NCI-H460 (cell line): ENCODE measurements around the gene ASB1. TPM values are rescaled to one million over a fixed set of nuclear protein-coding genes. Genes with fewer than 3 reads are reported as not detected.

ENCODE experiments used
- DNase-seq: peaks from one replicate; pipeline ENCODE4 v3.0.0-alpha.2; 2016; ENCODE audit warnings: low read depth; ENCODE audit errors: extremely low read depth
- polyA plus RNA-seq: library from polyadenylated mRNA; depleted of rRNA; stranded (reverse); fragments of >200 nt; gene quantifications from 2 replicates; pipeline ENCODE4 v1.2.3, GENCODE V29; 2014; cell fraction: nucleus; rRNA removed
- total RNA-seq: library from RNA; depleted of rRNA; stranded (reverse); fragments of >200 nt; shearing (Covaris generic); gene quantifications from 2 replicates; pipeline ENCODE4 v1.2.3, GENCODE V29; 2014; rRNA removed

The ASB1 gene, protein sequence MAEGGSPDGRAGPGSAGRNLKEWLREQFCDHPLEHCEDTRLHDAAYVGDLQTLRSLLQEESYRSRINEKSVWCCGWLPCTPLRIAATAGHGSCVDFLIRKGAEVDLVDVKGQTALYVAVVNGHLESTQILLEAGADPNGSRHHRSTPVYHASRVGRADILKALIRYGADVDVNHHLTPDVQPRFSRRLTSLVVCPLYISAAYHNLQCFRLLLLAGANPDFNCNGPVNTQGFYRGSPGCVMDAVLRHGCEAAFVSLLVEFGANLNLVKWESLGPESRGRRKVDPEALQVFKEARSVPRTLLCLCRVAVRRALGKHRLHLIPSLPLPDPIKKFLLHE
- 36.7 and 40.4 TPM in 2 replicates for total RNA-seq
- polyA plus RNA-seq = 37.6 and 41.0 TPM in 2 replicates

DNA sequence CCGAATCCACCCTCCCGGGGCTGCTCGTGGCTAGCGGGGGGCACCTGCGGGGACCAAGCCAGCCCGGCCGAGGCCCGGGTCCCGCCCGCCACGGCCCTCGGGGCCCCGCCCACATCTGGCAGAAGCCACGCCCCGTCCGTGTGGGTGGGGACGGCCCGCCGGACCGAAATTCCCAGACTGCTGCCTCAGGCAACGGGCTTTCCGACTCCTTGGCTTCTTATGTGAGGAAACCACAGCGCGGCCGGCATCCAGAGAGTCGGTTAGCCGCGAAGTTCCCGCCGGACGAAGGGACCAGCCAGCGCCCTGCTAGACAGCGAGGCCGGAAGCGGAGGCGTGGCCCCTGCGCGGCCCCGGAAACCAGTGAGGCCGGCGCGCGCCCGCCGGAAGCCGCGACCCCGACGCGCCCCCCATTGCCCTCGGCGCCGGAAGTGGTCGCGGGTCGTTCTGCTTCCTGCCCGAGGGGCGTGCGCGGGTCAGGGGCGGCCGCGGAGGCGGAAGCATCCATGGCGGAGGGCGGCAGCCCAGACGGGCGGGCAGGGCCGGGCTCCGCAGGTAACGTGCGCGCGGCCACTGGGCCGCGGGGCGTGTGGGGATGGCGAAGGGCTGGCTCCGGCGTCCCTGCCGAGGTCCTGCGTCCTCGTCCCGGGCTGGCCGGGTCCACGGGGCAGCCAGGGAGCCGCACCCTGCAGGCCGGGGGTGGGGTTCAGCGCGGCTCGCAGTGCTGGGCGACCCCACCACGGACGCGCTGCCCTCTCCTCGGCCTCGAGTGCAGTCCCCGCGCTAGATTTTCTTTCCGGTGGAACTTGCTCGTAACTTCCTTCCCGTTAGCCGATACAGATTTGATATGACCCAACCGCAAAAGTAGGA lies at the start of gene ASB1:
Gene ASB1 (plus strand): TSS at position 360 of the 867 bp plus-strand sequence. CDS start 144 bp downstream, at position 504.
- peak; percentile 70 for DNase-seq

DNA sequence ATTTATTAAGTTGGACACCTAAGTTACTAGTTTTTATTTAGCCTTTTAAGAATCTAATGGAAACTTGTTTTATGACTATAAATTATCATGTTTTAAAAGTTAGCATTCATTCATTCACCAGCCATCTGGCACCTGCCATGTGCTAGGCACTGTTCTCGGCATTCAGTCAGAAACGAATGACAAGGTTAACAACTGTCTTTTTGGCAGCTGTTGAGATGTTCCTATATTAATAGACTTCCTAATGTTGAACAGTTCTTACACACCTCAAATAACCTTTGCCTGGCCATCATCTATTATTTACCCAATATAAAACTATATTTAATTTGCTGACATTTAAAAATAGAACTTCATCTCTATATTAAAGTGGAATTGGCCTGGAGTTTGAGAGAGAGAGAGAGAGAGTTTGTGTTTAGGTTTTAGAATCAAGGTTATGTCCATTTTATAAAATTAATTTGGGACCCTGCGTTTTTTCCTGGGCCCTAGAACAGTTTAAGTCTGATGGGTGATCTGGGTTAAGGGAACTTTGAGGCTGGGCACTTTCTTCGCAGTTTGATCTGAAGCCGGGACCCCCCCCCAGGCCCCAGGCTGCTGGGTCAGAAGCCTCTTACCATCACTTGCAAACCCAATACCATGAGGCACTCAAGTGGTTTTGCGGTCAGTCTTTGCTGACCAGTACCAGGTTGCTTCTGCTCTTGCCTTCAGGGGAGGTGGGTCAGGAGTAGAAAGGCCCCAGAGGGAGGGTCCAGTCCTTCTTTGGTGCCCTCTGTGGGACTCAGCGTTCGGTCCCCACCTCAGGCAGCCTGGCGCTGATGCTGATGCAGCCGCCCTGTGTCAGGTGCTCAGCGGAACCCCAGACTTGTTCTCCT lies 48.3 kb upstream of the ASB1 start:
- no peak for DNase-seq

DNA sequence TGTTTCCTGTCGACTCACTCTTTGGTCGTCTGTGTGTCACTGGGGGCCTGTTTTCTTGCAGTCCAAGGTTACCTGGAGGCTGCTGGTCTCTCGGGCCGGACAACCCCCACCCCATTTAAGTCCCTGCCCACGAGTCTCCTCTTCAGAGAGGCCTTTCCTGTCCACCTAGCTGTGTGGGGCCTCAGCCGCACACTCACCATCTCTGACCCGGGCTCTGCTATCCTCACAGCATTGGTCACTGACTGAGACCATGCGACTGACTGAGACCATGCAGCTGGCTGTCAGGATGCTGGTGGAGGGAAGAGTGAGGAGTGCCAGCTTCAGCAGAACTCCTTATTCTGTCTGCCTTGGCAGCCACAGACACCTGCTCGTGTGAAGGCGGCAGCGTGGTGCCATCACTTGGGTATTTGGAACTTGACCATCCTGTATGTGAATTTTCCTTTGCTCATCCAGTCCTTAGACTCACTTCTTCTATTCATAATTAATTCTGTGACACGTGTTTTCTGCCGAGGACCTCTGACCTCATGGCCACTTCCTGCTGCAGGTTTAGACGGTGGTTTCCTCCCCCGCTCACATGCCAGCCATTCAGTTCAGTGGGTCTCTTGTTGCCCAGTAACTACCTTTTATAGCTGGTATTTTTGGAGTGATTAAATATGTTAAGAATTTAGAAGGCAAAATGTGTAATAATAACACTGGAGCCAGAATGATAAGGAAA lies 47.5 kb upstream of the ASB1 start:
- no peak for DNase-seq

DNA sequence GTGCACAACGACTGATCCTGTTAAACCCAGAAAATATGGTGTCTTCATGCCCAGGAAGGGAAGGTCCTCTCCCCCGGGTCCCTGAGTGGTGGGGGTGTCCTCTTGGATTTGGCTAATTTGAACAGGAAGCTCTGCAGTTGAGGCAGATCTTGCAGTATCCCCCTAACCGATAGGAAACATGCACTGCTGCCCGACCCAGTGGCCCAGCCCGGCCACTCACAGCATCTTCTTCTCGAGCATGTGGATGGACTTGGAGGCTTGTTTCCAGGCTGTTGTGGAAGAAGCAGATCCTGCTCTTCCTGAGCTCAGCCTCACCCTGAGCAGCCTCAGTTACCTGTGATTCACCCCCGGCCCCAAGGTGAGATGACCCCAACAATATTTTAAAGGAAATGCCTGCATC lies 46.4 kb upstream of the ASB1 start:
- DNase-seq = no peak

DNA sequence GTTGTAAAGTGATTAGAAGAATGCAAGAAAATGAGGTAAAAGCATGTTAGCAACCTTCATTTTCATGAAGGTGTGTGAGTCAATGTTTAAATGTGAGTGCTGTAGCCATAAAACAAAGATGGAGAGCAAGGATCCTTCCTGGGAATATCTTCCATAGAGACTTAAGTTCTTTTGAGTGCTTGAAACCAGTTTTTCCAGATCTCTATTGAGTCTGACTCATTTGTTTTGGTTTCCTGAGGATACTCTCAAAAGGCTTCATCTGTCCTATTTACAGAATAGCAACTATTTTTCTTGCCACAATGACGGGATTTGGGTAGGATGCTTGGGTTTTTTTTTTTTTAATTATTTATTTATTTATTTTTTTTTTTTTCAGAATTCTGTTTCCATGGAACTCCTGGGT lies 45.9 kb upstream of the ASB1 start:
- no peak for DNase-seq

DNA sequence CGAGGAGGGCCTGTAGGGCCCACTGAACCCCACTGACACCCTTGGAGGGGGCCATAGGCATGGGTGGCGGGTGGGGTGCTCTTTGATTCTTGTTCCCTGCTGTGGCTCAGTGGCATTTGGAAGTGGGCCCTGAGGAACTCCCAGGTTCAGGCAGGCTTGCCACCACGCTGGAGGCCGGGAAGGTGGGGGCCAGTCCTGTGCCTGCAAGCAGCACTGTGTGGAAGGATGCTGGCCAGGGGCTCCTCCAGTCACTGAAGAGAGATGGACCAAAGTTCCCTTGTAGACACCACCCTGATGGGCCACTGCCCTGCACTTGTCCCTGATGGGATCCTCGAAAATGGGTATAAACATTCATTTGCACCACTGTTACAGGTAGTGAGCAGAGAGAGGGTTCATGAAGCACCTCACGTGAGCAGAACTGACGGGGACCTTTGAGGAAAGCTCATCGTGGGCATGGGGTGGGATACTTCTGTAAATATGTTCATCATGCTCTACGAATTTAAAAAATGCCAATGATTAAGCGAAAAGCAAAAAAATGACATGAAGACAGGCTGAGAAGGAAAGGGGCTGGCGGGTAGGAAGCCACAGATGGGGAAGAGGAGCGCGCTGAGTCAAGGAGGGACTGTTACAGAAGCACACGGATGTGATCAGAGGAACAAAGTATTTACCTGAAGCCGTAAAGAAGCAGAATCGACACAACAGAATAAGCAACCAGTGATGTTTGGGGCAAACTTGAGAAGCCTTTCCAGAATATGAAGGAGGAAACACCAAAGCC lies 45.2 kb upstream of the ASB1 start:
- no peak for DNase-seq

DNA sequence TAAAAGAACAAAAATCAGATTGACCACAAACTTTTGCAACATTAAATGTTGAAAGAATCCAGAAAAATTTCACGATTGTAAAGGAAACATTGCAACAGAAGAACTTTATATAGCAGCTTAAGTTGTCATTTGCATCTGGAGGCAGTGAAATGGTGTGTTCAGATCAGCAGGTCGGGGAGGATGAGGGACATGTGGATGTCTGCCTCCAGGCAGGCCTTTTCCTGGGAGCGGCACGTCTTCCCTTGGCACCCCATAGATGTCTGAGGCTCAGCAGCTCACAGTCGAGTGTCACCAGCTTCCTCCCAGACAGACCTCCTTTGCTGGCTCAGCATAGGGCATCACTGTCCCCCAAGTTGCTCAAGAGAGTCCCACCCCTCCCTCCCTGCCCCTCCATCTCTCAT lies 44.3 kb upstream of the ASB1 start:
- DNase-seq = no peak

DNA sequence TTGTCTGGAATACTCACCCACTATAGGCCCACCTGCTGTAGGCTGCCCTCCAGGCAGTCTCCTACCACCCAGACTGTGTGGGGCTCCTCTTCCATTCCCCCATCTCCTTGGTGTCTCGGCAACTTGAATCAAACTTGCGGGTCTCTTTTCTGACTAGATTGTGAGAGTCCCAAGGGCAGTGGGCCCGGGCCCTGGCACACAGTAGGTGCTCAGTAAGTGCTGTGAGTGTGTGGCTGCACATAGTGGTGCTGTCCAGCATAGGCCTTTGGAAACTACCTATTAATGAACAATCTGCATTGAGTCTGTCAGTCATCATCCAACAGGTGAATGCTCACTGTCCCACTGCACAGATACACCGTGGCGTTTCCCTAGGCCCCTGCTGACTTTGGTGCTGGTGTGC lies 43.6 kb upstream of the ASB1 start:
- DNase-seq = no peak

DNA sequence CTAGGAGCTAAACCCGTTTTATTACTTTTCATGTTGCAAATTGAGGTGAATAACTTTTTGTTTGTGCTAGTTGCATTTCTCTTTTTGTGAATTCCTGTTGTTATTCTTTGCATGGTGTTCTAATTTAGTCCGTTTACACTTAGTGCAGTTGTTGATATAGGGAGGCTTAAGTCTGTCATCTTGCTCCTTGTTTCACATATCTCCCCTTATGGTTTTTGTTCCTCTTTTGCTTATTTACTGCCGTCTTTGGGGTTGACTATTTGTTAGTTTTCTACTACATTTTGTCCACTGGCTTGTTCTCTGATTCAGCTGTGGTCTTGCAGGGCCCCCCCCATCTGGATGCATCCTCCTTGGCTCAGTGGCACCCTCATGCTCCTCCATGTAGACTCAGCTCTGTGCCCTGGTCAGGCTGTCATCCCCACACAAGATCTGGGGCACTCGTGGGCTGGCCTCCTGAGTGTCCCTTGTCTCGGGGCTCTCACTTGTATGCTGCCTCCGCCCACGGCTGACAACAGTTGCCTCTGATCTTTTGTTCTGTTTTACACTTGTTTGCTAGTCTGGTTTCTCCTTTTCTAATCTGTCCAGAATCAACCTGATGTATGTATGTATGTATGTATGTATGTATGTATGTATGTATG lies 42.9 kb upstream of the ASB1 start:
- no peak for DNase-seq

DNA sequence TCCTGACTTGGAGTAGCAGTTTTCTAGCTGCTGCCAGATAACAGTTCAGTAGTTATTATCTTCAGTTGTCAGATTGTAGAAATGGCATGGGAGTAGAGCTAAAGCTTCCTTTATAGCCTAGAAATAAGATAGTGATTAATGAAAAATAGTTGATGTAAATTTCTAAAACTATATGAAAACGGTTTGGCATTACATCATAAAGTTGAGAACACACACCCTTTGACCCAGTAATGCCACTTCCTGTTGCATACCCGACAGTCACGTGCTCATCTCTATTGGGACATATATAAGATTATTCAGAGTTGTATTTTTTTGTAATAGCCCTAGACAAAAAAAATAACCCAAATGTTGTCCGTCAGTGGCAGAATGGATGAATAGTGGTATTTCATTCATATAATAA lies 39.4 kb upstream of the ASB1 start:
- no peak for DNase-seq

DNA sequence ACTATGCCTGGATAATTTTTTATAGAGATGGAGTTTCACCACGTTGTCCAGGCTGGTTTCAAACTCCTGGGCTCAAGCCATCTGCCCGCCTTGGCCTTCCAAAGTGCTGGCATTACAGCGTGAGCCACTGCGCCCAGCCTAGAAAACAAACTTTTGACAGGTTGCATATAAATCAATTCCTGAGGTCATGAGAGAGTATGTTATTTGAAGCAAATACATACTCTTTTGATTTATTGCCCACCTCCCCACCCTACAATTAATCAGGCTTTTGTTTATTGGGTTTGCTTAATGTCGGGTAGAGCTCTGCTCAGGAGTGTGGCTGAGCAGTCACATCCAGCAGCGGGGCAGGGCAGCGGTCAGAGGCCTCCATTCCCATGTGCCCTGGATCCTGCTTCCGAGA lies 37.9 kb upstream of the ASB1 start:
- DNase-seq = no peak

DNA sequence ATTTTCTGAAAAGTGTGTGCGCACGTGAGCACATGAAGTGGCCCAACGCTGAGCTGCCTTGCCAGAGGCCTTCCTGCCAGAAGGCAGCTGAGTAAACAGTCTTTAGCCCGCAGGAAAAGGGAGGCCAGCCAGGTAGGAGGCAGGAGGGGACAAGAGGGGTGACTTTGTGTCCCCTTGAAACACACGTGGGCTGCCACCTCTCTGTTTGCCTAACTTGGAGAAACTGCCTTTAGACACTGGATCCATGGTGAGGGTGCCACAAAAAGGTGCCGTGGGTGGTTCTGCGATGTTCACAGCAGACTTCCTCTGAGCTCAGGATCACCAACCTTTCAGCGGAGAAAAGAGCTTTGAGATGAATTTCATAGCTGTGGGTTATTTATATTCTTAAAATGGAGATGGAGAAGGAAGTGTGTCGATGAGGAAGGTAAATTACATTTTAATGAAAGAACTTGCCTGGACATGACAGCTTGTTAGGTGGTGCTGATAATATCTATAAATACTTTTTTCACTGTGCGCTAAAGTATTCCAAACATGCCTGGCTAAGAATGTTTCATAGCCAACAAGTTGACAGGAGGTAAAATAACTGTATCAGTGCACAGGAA lies 36.6 kb upstream of the ASB1 start:
- no peak for DNase-seq

DNA sequence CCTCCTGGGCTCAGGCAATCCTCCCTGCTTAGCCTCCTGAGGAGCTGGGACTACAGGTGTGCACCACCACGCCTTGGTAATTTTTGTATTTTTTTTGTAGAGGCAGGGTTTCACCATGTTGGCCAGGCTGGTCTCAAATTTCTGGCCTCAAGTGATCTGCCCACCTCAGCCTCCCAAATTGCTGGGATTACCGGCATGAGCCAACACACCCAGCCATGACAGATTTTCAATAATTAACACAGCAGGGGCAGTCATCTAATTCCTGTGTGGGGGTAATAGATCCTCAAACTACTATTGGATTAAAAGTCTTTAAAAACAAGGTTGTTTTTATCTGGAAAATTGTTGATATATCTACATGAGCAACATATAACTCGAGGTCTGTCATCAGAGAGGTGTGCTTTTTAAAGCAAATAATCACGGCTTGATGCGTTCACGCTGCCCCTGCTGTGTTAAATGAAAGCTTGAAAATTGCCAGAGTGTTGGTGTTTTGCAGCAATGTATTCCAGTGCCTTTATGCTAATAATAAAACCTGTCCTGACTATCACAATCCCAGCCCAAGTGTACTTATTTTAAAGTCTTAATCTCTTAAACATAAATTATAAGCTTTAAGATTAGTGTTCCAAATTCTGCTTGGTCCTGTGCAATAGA lies 35.6 kb upstream of the ASB1 start:
- no peak for DNase-seq

DNA sequence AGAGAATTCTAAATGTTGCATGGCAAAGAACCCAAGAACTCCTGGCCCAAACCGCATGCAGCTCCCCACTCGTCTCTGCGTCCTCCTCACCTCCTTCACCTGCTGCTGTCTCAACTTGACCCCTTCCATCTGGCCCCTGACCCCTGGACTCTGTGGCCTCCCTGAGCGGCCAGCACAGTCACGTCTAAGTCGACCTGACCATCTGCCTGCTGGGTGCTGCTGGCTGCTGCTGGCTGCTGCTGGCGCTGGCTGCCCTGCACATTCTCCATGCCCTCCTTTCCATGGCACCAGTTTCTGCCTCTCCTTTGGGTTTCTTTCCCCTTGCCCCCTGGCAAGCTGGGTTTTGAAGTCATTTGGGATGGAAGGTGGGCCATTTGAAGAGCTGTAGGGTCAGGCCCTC lies 30.1 kb upstream of the ASB1 start:
- no peak for DNase-seq

DNA sequence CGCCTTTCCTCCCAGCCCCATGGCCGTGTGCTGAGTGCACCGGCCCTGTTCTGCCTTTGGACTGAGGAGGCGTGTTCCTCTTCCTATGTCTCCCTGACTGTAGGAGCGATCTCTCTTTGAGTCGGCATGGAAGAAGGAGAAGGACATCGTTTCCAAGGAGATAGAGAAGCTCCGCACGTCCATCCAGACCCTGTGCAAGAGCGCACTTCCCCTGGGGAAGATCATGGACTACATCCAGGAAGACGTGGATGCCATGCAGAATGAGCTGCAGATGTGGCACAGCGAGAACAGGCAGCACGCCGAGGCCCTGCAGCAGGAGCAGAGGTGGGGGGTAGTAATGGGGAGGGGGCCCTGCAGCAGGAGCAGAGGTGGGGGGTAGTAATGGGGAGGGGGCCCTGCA lies 29.4 kb upstream of the ASB1 start:
- no peak for DNase-seq

DNA sequence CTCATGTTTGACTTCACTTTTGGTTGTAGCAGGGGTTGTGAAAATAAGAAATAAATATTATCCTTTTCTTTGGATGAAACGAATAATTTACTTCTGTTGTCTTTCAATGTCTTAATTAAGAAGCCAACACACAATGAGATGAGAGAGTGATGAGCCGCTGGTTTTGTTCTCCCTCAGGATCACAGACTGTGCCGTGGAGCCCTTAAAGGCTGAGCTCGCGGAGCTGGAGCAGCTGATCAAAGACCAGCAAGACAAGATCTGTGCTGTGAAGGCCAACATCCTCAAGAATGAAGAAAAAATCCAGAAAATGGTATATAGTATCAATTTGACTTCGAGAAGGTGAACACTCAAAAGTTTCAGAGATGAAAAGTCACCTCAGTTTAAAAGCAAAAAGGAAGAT lies 28.1 kb upstream of the ASB1 start:
- DNase-seq = no peak

DNA sequence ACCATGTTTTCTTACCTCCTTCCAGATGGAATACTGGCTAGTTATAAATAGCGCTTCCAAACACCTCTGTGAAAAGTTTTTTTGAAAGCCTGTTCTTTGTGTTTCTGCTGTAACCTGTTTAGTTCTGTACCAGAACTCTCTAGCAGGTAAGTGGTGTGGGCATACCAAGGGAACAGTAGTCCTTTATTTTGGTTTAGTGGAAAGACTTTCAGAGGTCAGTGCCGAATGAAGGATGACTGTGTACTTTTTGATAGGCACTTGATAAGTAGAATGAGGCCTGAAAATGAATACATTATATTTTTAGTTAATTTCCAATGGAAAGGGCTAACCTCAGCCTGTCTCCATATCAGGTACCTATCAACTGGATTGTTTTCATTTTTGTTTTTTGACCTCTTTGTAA lies 27.6 kb upstream of the ASB1 start:
- DNase-seq = no peak

DNA sequence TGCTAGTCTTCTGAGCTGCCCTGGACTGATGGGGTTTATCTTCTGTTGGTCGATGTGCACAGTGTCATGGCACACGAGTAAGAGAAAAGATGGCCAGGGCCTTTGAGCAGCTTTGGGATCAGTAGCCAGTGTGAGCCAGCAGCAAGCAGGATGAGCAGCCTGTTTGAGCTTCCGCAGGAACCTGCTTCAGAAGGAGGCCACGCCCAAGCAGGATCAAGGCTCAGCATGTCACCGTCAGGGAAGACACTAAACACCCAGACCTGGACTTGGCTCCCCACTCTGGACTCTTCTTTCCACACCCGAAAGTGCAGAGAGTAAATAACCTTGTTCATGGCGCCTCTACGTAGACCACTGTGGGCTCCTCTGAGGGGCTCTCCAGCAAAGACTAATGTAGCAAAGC lies 25.2 kb upstream of the ASB1 start:
- DNase-seq = no peak
